MM.1S (cell line): ENCODE data around the gene ART5.
"Not testable (repeated sequence)": the region's sequence is repeated elsewhere in the genome, so short reads cannot be mapped to it uniquely, and the experiment has no call there.

Experiments
- DNase-seq: peaks from one replicate; pipeline ENCODE4 v3.0.0-alpha.2; 2015
- H2AFZ ChIP-seq: fragments of 300-600 bp; sonication (generic); 2 replicates; pipeline ENCODE4 v1.6.0; 2016; ENCODE audit warnings: antibody characterized with exemption, low read length
- H3F3A ChIP-seq: fragments of 300-600 bp; sonication (generic); 2 replicates; pipeline ENCODE4 v1.6.1; 2016; ENCODE audit warnings: mild to moderate bottlenecking, antibody characterized with exemption, low read length, moderate library complexity, mixed read lengths; ENCODE audit not compliant: insufficient read depth
- H3K27ac ChIP-seq: fragments of 300-600 bp; sonication (generic); 2 replicates; pipeline ENCODE4 v1.5.1; 2016; ENCODE audit warnings: mild to moderate bottlenecking, low read length
- H3K27me3 ChIP-seq: fragments of 300-600 bp; sonication (generic); replicated peaks from 2 replicates; pipeline ENCODE4 v1.6.0; 2016; ENCODE audit warnings: low read length; ENCODE audit not compliant: insufficient read depth
- H3K36me3 ChIP-seq: fragments of 300-600 bp; sonication (generic); replicated peaks from 2 replicates; pipeline ENCODE4 v1.6.1; 2016; ENCODE audit warnings: mild to moderate bottlenecking, low read length, mixed read lengths; ENCODE audit not compliant: insufficient read depth
- H3K4me1 ChIP-seq: fragments of 300-600 bp; sonication (generic); 2 replicates; pipeline ENCODE4 v1.6.1; 2016; ENCODE audit warnings: low read length, mixed read lengths
- H3K4me2 ChIP-seq: fragments of 300-600 bp; sonication (generic); 2 replicates; pipeline ENCODE4 v1.6.0; 2016; ENCODE audit warnings: low read depth, low read length
- H3K4me3 ChIP-seq: fragments of 300-600 bp; sonication (generic); 2 replicates; pipeline ENCODE4 v1.5.1; 2016; ENCODE audit warnings: low read length, mixed read lengths
- H3K79me2 ChIP-seq: fragments of 300-600 bp; sonication (generic); 2 replicates; pipeline ENCODE4 v1.6.1; 2016; ENCODE audit warnings: mixed run types, low read length, mixed read lengths
- H3K9ac ChIP-seq: fragments of 300-600 bp; sonication (generic); 2 replicates; pipeline ENCODE4 v1.6.1; 2016; ENCODE audit warnings: low read length, mixed read lengths
- H3K9me2 ChIP-seq: fragments of 300-600 bp; sonication (generic); replicated peaks from 2 replicates; pipeline ENCODE4 v1.6.1; 2016; ENCODE audit warnings: mild to moderate bottlenecking, low read length, mixed read lengths; ENCODE audit not compliant: insufficient read depth
- H3K9me3 ChIP-seq: fragments of 300-600 bp; sonication (generic); replicated peaks from 2 replicates; pipeline ENCODE4 v1.6.1; 2016; ENCODE audit warnings: mild to moderate bottlenecking, low read length, mixed read lengths; ENCODE audit not compliant: insufficient read depth
- H4K20me1 ChIP-seq: fragments of 300-600 bp; sonication (generic); 2 replicates; pipeline ENCODE4 v1.6.1; 2016; ENCODE audit warnings: mild to moderate bottlenecking, low read length, moderate library complexity, mixed read lengths; ENCODE audit not compliant: insufficient read depth
- EZH2 ChIP-seq: fragments of 300-600 bp; sonication (generic); optimal IDR thresholded peaks from 2 replicates; pipeline ENCODE3; 2017; ENCODE audit warnings: low read depth, mild to moderate bottlenecking, antibody characterized with exemption, low read length, mixed read lengths
- EZH2phosphoT487 ChIP-seq: fragments of 300-600 bp; sonication (generic); IDR thresholded peaks from 2 replicates; pipeline ENCODE4 v1.6.1; 2018; ENCODE audit warnings: antibody characterized with exemption, low read length
- TF ChIP-seq, protein P1 (sequence below): fragments of 300-600 bp; sonication (generic); IDR thresholded peaks from 2 replicates; pipeline ENCODE4 v1.5.1; 2016; ENCODE audit warnings: antibody characterized with exemption, low read length, mixed read lengths

ART5 gene

DNA sequence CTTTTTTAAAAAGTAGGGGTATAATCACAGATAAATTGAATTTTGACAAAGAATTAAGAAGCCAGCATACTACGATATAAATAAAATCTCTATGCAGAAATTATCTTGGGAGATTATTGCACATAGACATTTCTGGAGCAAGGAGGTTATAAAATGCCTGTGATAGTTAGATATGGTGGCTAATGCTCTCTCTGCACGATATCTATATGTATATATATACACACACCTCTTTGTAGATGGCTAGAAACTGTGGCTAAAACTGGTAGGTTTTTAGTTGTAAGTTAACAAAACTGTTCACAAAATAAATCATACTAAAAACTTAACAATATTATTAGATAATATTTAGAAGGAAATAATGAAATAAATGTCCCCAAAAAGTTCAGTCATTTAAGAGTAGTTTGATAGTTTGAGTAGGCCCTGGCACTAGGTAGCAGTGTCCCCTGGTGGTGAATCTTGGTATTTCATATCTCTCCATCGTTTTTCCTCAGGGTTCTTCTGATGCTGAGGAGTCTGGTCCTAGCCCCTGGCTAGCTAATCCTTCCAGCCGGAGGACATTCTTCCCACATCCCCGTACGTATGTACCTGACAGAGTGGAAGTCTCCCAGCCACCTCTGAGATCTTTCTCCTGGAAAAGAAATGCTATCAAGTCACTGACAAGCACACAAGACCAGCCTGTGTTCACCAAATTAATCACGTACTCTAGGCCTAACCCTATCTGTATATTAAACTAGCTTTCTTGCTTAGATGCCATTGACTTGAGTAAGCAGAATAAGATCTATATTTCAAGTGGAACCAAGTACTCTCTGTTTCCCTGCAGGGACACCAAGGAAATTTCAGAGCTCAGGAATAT, 32.2 kb downstream of the ART5 start:
- no peaks in the 10 kb centered on the region for H3K27me3 ChIP-seq
- no peak overlapping the region for H3K4me2 ChIP-seq
- H2AFZ ChIP-seq, result no peak overlapping the region
- no peak overlapping the region for H3K4me3 ChIP-seq
- no peak for TF ChIP-seq EZH2
- TF ChIP-seq, protein P1, sequence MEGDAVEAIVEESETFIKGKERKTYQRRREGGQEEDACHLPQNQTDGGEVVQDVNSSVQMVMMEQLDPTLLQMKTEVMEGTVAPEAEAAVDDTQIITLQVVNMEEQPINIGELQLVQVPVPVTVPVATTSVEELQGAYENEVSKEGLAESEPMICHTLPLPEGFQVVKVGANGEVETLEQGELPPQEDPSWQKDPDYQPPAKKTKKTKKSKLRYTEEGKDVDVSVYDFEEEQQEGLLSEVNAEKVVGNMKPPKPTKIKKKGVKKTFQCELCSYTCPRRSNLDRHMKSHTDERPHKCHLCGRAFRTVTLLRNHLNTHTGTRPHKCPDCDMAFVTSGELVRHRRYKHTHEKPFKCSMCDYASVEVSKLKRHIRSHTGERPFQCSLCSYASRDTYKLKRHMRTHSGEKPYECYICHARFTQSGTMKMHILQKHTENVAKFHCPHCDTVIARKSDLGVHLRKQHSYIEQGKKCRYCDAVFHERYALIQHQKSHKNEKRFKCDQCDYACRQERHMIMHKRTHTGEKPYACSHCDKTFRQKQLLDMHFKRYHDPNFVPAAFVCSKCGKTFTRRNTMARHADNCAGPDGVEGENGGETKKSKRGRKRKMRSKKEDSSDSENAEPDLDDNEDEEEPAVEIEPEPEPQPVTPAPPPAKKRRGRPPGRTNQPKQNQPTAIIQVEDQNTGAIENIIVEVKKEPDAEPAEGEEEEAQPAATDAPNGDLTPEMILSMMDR, result peak; percentile 72
- DNase-seq, result peak; percentile 40
- no peaks in the 10 kb centered on the region for H3K9me2 ChIP-seq
- H3K9me3 ChIP-seq, result no peaks in the 10 kb centered on the region
- no peaks in the 10 kb centered on the region for H4K20me1 ChIP-seq
- no peaks in the 10 kb centered on the region for H3K79me2 ChIP-seq
- no peak overlapping the region for H3K9ac ChIP-seq
- no peak overlapping the region for H3K27ac ChIP-seq
- no peaks in the 10 kb centered on the region for H3K36me3 ChIP-seq
- peaks cover 8% of the 10 kb centered on the region for H3K4me1 ChIP-seq
- H3F3A ChIP-seq, result peaks cover 4% of the 10 kb centered on the region; the same call in 1 of the 2 replicates

DNA sequence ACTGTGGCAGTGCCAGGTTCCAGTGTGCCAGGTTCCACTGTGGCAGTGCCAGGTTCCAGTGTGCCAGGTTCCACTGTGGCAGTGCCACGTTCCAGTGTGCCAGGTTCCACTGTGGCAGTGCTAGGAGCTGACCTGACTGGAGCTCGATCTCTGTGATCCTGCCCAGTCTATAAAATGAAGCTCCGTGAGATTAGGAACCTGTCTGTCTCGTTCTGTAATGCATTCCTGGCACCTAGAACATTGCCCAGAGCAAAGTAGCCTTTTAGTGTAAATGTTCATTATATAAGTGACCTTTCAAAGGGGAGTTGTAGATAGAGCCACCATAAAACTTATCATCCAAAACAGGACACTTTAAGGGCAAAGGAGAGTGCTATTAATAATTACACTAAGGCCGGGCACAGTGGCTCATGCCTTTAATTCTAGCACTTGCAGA, 36.0 kb downstream of the ART5 start:
- no peaks in the 10 kb centered on the region for H3F3A ChIP-seq
- H3K27ac ChIP-seq, result no peak overlapping the region
- H3K4me1 ChIP-seq, result no peaks in the 10 kb centered on the region
- no peaks in the 10 kb centered on the region for H3K9me3 ChIP-seq
- H3K9ac ChIP-seq, result no peak overlapping the region
- no peak for TF ChIP-seq EZH2
- H2AFZ ChIP-seq, result no peak overlapping the region
- no peaks in the 10 kb centered on the region for H3K79me2 ChIP-seq
- no peak overlapping the region for H3K4me3 ChIP-seq
- H4K20me1 ChIP-seq, result no peaks in the 10 kb centered on the region
- no peaks in the 10 kb centered on the region for H3K9me2 ChIP-seq
- DNase-seq, result no peak
- H3K4me2 ChIP-seq, result no peak overlapping the region
- H3K27me3 ChIP-seq, result no peaks in the 10 kb centered on the region
- no peaks in the 10 kb centered on the region for H3K36me3 ChIP-seq

DNA sequence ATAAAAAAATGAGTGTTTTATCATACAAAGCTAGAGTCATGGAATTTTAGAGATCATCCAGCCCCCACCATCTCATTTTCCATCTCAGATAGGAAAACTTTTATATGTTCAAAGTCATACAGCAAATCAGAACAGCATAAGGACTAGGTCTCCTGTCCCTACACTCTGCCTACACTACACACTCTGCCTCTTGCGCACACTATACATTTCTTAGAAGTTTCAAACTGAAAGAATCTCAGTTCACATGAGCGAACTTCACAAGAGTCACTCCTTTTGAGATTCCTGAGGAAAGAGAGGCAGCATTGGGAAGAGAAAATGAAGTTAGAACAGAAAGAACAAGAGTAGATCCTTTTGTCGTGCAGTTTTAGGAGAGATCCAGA, 36.5 kb downstream of the ART5 start:
- H3K9ac ChIP-seq, result no peak overlapping the region
- H3K27ac ChIP-seq, result no peak overlapping the region
- no peaks in the 10 kb centered on the region for H3K9me3 ChIP-seq
- DNase-seq, result no peak
- H3K4me2 ChIP-seq, result no peak overlapping the region
- no peaks in the 10 kb centered on the region for H3K27me3 ChIP-seq
- H3K4me3 ChIP-seq, result no peak overlapping the region
- no peaks in the 10 kb centered on the region for H3K36me3 ChIP-seq
- H3F3A ChIP-seq, result no peaks in the 10 kb centered on the region
- H3K79me2 ChIP-seq, result no peaks in the 10 kb centered on the region
- no peaks in the 10 kb centered on the region for H3K4me1 ChIP-seq
- no peaks in the 10 kb centered on the region for H4K20me1 ChIP-seq
- TF ChIP-seq, protein P1, result no peak
- TF ChIP-seq EZH2 (no peak), EZH2phosphoT487 (no peak)
- no peak overlapping the region for H2AFZ ChIP-seq
- no peaks in the 10 kb centered on the region for H3K9me2 ChIP-seq

DNA sequence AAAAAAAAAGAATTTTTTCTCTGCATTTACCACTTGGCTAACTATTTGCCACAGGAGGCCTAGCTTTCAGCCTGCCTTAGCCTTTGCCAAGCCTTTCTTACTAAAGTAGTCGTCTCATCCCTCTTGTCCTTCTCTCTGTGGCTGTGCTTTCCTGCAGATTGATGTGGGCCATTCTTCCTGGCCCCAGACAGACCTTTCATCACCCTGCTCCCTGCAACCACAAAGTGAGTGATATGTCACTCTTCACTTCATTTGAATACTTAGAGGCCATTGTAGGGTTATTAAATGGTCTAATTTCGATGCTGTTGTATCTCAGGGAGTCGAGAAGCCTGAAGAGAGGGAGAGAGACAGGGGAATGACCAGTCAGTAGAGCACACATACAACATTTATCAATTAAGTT, 37.6 kb downstream of the ART5 start:
- H2AFZ ChIP-seq, result no peak overlapping the region
- no peaks in the 10 kb centered on the region for H3K27me3 ChIP-seq
- no peaks in the 10 kb centered on the region for H3K9me3 ChIP-seq
- H3K27ac ChIP-seq, result no peak overlapping the region
- no peak overlapping the region for H3K9ac ChIP-seq
- TF ChIP-seq, protein P1, result no peak
- no peak for TF ChIP-seq EZH2phosphoT487
- TF ChIP-seq EZH2, result no peak
- DNase-seq, result no peak
- H3K36me3 ChIP-seq, result no peaks in the 10 kb centered on the region
- no peaks in the 10 kb centered on the region for H3K4me1 ChIP-seq
- H3F3A ChIP-seq, result no peaks in the 10 kb centered on the region
- no peaks in the 10 kb centered on the region for H4K20me1 ChIP-seq
- no peaks in the 10 kb centered on the region for H3K9me2 ChIP-seq
- no peak overlapping the region for H3K4me3 ChIP-seq
- H3K79me2 ChIP-seq, result no peaks in the 10 kb centered on the region
- H3K4me2 ChIP-seq, result no peak overlapping the region

DNA sequence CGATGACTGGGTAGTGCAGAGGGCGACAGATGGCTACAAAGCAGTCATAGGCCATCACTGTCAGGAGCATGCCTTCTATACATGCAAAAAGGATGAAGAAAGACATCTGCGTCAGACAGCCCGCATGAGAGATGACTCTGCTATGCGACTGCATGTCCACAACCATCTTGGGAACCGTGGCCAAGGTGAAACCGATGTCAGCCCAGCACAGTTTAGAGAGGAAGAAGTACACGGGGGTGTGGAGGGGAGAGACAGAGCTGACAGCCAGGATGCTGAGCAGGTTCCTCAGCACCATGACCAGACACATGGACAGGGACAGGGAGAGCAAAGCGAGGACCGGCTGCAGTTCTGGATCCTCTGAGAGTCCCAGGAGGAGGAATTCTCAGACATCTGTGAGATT, 41.6 kb downstream of the ART5 start:
- not testable (repeated sequence) for H3K4me2 ChIP-seq, H3K9me3 ChIP-seq, H3K27ac ChIP-seq, H3K79me2 ChIP-seq, H3K9ac ChIP-seq, H3K36me3 ChIP-seq, H3K4me1 ChIP-seq, H3K4me3 ChIP-seq, H3K27me3 ChIP-seq, DNase-seq, H3F3A ChIP-seq, H3K9me2 ChIP-seq, H2AFZ ChIP-seq, H4K20me1 ChIP-seq
